ENCODE results near the gene RNF141.

Gene RNF141

DNA sequence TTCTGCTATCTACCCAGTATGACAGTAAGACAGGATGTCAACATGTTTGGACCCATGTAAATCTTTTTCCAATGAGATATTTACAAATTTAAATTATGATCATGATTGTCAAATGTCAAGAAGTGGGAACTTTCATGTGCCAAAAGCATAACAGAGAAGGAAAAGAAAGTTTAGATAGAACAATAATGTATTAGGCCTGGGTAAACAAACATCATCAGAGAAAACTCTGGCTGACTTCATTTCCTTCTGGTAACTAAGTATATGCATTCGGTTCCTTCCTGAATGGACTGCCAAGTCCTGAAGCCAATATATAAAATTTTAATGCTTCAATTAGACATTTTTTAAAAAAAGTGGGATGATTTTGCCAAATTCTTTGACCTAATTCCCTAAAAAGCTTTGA, 16.5 kb downstream of the RNF141 start:
- no peak for DNase-seq

DNA sequence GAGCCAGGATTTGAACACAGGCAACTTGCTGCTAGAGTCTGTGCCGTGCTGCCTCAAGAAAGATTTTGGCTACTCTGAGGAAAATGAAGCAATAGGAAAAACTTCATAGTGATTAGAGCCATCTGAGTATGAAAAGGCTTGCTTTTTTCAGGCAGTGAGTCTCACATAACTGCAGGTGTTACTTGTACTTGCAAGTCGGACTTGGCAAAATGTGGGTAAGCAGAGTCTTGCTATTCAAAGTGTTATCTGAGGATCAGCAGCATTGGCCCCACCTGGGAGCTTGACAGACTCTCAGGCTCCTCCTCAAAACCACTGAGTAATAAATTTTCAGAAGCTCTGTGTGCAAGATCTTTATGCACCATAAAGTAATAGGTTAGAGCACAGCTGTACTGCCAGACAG, 18.1 kb downstream of the RNF141 start:
- DNase-seq, result no peak

DNA sequence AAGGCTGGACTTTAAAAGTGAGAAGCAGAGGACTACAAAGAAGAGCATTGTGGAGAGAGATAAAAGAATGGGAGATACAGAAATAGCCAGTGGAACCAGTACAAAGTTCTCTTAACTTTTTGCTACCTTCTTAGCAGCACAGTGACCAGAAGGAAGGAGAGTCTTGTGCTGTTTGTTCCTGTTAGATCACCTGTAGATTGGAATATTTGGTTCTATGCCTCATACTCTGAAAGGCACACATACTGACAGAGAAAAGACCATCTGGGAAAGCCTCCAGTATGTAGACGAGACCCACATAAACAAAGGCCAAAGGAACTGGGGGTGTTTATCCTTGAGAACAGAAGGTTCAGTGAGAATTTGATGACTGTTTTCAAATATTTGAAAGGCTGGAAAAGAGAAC, 18.7 kb downstream of the RNF141 start:
- no peak for DNase-seq

DNA sequence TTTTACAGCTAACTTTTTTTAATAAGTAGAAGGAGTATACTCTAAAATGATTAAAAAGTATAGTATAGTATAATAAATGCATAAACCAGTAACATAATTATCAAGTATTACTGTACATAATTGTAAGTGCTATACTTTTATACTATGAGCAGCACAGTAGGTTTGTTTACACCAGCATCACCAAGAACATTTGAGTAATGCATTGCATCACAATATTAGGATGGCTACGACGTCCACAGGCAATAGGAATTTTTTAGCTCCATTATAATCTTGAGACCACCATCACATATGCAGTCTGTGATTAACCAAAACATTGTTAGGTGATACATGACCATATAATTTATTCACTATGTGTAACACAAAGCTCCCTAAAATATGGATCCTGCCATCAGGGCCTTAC, 20.4 kb downstream of the RNF141 start:
- DNase-seq, result no peak

DNA sequence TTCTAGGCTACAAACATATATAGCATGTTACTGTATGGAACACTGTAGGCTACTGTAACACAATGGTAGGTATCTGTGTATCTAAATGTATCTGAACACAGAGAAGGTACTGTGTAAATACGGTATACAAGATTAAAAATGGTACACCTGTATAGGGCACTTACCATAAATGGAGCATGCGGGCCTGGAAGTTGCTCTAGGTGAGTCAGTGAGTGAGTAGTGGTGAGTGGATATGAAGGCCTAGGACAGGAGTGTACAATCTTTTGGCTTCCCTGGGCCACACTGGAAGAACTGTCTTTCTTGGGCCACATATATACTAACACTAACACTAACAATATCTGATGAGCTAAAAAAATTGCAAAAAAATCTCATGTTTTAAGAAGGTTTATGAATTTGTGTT, 21.4 kb downstream of the RNF141 start:
- no peak for DNase-seq

DNA sequence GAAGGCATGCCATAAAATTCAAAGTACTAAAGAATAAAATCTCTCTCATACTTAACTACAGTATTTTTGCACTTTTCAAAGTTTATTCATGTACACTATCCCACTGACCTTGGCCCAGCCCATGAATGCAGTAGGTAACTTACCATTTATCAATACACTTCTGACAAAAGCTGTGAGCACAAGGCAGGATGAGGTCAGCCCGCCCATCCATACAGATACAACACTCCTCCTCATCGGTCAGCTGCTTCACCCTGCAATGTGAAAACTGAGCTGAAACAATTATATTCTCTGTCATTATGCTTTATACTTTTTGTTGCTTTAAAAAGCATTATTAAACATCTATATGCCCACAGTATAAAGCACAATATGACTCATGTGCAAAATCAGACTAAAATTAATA, 22.1 kb downstream of the RNF141 start:
- DNase-seq, result no peak

DNA sequence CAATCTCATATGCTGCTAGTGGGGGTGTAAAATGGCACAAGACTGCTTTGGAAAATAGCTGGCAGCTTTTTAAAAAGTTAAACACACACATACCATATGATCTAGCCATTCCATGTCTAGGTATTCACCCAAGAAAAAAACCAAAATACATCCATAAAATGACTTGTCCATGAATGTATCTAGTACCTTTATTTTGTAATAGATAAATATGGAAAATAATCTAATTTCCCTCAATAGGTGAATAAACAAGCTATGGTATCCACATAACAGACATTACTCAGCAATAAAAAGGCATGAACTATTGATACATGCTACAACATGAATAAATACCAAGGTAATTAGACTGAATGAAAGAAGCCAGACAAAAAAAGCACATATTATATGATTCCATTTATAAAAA, 22.9 kb downstream of the RNF141 start:
- no peak for DNase-seq

DNA sequence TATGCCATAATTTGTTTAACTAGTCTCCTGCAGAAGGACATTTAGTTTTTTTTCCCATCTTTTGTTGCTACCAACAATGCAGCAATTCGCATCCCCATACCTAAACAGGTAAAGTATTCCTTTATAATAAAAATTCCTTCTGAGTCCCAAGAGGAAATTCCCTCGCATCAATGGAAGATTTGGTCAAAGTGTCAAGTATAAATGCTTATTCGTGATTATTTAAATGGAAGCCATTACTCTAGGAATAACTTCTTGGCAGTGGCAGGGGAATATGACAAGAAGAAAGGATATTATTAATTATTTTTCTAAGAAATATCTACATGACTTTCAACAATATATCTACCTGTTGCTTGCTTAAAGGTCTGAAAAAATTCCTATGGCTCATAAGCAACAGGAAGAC, 25.6 kb downstream of the RNF141 start:
- DNase-seq, result no peak

DNA sequence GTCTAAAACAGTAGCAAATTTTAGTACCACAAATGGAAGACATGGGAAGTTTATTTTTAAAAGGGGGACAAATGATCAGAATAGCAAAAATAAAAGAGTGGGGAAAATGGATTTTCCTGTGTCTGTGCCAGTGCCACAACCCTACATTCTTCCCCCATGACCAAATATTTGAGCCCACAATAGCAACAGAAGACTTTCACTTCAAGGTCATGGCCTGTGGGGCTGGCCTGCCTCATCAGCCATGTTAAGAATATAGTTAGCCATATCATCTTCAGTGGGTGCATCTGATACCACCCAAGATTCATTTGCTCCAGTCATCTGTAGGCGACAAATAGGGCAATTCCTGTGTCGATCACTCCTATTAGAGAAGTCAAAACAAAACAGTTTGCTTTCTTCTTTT, 26.3 kb downstream of the RNF141 start:
- no peak for DNase-seq

DNA sequence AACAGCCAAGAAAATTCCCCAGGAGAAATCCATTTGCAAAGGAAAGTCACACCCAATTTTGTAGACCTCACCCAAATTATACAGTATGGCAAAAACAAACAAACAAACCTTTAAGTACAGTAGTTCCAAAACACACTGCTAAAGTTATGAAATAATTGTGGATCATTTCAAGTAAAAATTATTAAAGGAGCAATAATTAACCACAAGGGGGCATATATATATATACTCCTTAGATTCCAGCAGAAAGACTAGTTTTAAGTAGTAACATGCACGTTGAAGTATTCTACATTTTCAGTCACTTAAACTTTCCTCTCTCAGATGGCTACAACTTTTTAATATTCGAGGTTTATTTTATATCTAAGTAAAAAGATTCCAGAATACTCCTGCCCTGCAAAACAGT, 26.8 kb downstream of the RNF141 start:
- DNase-seq, result no peak

DNA sequence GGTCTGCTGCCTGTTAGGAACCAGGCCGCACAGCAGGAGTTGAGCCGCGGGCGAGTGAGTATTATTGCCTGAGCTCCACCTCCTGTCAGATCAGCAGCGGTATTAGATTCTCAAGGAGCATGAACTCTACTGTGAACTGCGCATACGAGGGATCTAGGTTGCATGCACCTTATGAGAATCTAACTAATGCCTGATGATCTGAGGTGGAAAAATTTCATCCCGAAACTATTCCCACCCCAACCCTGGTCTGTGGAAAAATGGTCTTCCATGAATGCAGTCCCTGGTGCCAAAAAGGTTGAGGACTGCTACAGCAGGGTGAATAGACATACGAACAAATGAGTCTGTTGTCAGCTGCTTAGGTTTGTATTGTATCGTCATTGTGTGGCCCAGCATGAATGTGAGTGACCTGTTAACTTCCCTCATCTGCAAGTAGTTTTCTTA, 29.8 kb downstream of the RNF141 start:
- DNase-seq, result no peak

DNA sequence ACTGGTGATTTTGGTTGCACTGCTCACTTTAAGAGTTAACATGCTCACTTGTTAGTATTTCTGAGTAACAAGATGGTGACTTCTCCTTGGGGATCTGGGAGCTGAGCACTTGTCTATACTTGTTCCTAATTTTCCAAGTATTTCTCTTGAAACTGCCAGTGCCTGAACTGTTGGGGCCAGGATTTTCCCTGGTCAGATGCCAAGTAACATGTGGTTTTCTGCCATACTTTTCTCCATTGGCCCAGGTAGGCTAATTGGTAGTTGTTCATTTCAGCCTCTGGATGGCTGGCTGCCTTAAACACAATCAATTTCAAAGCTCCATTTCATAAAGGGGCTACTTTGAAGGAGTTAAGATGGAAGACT, 35.0 kb downstream of the RNF141 start:
- DNase-seq, result no peak

DNA sequence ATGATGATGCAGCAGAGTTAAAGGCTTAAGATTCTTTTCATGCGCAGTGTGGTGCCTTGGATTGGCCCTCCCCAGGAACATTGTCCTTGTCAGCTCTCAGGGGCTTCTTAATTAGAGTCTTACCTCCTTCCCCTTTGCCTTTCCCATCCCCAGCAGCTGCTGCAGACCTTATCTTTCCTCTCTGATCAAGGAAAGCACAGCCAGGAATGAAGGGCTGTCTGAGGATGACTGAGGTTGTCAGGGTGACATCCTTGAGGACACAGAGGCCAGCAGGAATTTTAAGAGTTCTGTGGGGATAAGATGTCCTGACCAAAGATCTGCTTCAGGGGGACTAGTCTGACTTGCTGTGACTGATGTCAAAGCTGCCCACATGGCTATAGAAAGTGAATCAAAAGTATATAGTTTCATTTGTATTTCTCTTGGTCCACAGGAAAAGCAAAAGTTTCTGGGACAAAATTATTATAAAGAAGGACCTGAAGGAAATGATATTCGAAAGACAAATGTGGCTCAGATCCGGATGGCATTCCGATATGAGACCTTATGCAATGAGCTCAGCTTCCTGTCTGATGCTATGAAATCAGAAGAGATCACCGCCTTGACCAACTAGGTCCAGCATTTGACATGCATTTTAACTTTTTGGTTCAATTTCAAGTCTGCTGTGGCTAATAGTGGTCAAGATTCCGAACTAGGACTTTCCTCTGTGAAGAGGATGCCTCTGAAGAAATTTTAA, 35.5 kb downstream of the RNF141 start:
- DNase-seq, result no peak

DNA sequence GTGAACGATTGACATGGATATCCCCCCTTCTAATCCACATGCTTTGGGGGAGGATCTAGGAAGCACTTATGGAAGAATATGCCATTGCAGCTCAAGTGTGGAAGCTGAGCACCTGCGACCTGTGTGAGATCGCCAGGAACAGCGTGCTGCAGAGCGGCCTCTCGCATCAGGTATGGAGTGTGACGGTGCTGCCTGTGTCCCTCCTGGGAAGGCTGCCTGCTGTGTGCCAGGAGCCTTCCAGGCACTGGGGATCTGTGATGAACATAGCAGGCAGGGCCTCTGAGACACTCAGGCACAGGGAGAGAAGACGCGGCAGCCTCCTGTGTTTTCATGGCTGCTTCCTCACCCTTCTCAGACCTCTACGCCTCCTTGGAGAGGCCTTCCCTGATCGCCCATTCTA, 36.5 kb downstream of the RNF141 start:
- no peak for DNase-seq

DNA sequence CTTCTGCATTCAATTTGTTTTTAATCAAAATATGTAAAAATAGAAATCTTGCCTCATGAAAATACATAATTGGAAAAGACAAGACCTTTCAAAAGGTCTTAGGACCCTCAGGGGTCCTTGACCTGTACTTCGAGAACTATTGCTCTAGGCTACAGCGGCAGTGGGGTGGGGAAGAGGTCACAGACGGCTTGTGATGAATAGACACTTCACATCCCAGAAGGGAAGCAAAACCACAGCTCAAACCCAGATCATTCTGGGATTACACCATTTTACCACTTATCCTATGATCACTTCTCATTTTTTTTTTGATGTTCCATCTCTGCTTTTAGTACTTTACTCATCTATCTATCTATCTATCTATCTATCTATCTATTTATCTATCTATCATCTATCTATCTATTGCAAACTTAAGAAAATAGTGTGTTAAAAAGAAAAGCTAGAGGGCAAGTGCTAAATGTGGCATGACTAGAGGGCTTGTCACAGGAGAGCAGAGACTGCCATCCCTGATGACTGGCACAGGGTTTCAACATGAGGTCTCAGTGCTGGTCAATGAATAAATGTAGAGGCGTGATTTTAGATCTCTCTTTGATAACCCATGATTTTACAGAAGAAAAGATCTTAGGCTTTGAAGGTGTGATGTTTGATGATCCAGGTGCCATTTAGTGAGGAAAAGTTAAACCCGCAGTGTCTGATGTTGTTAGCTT, 37.1 kb downstream of the RNF141 start:
- DNase-seq, result no peak

DNA sequence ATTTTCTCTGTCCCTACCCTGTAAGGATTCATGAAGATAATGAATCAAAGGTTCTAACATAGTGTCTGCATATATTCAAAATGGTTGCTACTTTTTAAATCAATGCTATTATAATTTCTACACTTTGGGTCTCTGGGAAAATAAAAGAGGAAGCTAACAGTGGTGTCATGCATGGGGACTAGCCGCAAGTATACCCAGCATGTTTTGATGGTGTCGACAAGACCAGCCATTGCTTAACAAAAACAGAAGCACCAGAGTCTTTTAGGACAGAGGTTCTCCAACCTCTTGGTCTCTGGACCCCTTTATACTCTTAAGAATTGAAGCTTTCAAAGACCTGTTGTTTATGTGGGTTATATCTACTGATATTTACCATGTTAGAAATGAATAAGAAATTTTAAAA, 37.8 kb downstream of the RNF141 start:
- DNase-seq, result no peak

DNA sequence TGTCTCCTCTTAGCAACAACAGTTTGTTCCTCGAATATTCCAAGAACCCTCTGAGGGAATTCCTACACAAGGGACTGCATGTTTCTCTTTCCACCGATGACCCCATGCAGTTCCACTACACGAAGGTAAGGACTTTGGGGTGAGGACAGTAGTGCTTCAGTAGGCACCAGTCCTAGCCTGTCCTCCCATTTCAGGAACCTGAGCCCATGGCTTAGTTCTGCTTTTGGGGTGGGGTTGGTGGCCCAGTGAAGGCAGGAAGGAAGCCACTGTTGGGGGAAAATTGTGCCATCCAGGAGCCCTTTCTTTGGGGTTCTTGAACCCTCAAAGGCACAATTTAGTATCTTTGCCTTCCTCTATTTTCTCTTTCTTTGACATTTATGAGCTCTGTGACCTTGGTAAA, 38.2 kb downstream of the RNF141 start:
- no peak for DNase-seq

DNA sequence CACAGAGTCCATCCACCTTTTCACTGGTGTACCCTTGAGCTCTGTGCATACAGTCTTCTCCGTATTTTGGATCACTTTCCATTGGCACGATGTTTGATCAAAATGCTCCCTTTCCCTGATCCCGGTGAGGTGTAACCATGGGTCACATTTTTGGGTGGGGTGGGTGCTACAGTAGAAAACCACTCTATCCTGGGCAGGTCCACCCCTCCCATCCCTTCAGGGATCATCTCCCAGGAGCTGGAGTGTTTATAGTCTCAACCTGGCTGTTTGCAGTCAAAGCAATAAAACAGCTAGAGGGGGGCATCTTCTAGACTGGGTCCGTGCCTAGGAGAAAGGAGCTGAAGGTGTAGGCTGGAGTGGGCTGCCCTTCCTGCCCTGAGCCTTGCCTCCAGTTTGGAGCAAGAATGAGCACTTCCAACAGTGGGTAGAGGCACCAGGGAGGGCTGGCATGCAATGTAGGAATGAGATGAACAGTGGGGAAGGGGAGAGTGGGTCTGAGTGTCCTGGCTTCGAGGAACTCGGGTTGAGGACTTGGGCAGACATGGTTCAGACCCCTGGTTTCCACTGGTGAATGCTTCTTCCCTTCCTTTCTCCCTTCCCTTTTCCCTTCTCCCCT, 38.8 kb downstream of the RNF141 start:
- DNase-seq, result no peak

DNA sequence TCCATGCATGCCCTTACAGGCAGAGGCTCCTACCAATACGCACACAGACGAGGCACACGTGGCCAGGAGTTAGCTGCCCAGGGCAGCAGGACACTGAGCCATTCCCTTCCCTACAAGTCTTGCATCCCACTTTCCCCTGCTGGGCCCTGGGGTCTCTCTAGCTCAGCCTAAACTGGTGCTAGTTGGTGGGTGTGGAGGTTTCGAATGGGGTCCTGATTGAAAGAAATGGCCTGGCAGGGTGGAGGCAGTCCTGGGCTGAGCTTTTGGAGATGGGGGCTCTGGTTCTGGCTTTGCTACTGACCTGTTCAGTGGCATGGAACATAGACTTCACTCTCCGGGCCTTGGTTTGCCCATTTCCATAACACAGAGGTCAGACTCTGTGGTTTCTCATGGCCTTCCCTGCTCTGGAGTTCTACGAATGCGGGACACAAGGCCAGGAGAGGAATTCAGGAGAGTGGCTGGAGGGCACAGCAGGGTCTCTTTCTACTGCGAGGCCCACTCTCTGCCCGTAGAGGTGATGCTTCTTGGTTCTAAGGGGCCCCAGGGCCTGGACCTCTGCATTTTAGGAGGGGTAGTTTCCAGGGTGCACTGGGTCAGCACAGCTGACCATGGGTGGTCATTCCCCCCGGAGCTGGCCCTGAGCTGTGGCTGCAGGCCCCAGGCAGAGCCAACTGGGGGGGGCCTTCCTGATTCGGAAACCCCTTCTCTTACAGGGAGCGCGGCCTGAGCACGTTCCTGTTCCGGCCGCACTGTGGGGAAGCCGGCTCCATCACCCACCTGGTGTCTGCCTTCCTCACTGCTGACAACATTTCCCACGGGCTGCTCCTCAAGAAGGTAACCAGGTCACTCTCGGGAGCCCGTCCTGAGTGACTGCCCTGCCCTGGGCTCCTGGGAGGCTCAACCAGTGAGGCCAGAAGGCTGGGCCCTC, 40.0 kb downstream of the RNF141 start:
- no peak for DNase-seq

DNA sequence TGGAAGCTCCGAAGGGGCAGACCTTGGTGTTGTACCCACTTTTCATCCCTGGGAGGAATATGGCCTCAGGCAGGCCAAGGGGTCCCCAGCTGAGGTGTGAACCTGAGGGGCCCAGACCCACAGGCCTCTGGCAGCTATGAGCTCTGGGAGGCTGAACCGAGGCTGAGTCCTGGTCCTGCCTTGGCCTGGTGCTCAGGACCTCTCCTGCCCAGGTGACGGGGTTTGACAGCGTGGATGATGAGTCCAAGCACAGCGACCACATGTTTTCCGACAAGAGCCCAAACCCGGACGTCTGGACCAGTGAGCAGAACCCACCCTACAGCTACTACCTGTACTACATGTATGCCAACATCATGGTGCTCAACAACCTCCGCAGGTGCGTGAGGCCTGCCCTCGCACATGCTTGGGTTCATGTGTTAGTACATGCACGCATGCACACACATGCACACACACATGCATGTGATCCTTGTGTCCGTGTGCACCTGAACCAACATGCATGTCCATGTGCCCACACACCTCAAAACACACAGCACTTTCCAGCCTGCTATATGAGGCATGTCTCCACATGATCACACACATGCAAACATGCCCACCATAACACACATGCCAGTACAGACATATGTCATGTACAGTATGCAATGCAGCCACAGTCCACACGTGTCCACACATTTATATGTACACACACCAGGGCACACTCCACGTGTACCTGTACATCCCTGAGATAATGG, 40.9 kb downstream of the RNF141 start:
- no peak for DNase-seq

DNA sequence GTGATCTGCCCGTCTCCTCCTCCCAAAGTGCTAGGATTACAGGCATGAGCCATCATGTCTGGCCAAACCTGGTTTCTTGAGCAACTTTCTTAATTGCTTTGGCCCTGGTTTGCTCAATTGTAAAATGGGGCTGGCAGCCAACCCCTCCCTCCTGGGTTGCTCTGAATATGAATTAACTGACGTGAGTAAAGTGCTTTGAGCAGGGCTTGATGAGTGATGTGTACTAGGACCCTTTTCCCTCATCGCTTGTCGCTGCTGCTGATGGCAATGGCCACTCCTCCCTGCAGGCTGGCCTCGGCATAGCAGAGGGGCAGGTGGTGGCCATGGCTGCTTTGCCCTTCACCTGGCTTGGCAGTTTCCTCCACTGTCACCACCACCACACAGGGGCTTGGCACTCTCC, 41.5 kb downstream of the RNF141 start:
- DNase-seq, result no peak
